SK-N-DZ (cell line): Measurements from ENCODE around the gene STK33.
"Not testable (repeated sequence)": the region's sequence is repeated elsewhere in the genome, so short reads cannot be mapped to it uniquely, and the experiment has no call there.

ENCODE experiments used
- DNase-seq: peaks from one replicate; pipeline ENCODE4 v3.0.0-alpha.2; 2015; ENCODE audit warnings: low spot score

STK33 gene

GRCh38 chr11:8545698-8546366 is 48.2 kb downstream of the STK33 start:
- DNase-seq = no peak

GRCh38 chr11:8544807-8545206 is 49.2 kb downstream of the STK33 start:
- no peak for DNase-seq

GRCh38 chr11:8543278-8543677 is 50.8 kb downstream of the STK33 start:
- DNase-seq = peak; percentile 66

GRCh38 chr11:8541448-8541847 is 52.6 kb downstream of the STK33 start:
- no peak for DNase-seq

GRCh38 chr11:8533332-8533731 is 60.7 kb downstream of the STK33 start:
- no peak for DNase-seq

GRCh38 chr11:8532475-8532874 is 61.6 kb downstream of the STK33 start:
- no peak for DNase-seq

- DNase-seq = no peak
Measured at GRCh38 chr11:8531982-8532381, 62.0 kb downstream of the STK33 start.

- peak; percentile 89 for DNase-seq
Measured at GRCh38 chr11:8531312-8531711, 62.7 kb downstream of the STK33 start.

- DNase-seq = no peak
Measured at GRCh38 chr11:8527939-8528338, 66.1 kb downstream of the STK33 start.

GRCh38 chr11:8523396-8523795 is 70.6 kb downstream of the STK33 start:
- DNase-seq = no peak

- DNase-seq = no peak
Measured at GRCh38 chr11:8512547-8512946, 81.5 kb downstream of the STK33 start.

- DNase-seq = no peak
Measured at GRCh38 chr11:8503910-8504364, 90.1 kb downstream of the STK33 start.

GRCh38 chr11:8501836-8502235 is 92.2 kb downstream of the STK33 start:
- DNase-seq = no peak

GRCh38 chr11:8488395-8488794 is 105.6 kb downstream of the STK33 start:
- DNase-seq = no peak

- DNase-seq = no peak
Measured at GRCh38 chr11:8487261-8487660, 106.8 kb downstream of the STK33 start.

- DNase-seq = no peak
Measured at GRCh38 chr11:8484251-8484650, 109.8 kb downstream of the STK33 start.

GRCh38 chr11:8480858-8481257 is 113.2 kb downstream of the STK33 start:
- no peak for DNase-seq

GRCh38 chr11:8477680-8478079 is 116.3 kb downstream of the STK33 start:
- DNase-seq = no peak

- DNase-seq = no peak
Measured at GRCh38 chr11:8477151-8477550, 116.9 kb downstream of the STK33 start.

GRCh38 chr11:8467806-8468205 is 126.2 kb downstream of the STK33 start:
- not testable (repeated sequence) for DNase-seq

- DNase-seq = not testable (repeated sequence)
Measured at GRCh38 chr11:8467356-8467755, 126.7 kb downstream of the STK33 start.

- DNase-seq = not testable (repeated sequence)
Measured at GRCh38 chr11:8466884-8467283, 127.1 kb downstream of the STK33 start.

GRCh38 chr11:8459711-8460399 is 134.2 kb downstream of the STK33 start:
- no peak for DNase-seq
